CD8-positive, alpha-beta memory T cell (primary cell): ENCODE data around the gene RFTN1. TPM values are rescaled to one million over a fixed set of nuclear protein-coding genes. Genes with fewer than 3 reads are reported as not detected.
"Not testable (repeated sequence)": the region's sequence is repeated elsewhere in the genome, so short reads cannot be mapped to it uniquely, and the experiment has no call there.

Experiments used
- CTCF ChIA-PET: fragments of 350-600 bp; sonication (Branson Sonifier 250); formaldehyde crosslinking; loops from one replicate; lab custom pipeline; 2021; ENCODE audit warnings: antibody characterized with exemption; lab: Charles Lee
- POLR2A ChIA-PET: fragments of 350-600 bp; sonication (Branson Sonifier 250); formaldehyde crosslinking; loops from one replicate; lab custom pipeline; 2021; ENCODE audit warnings: antibody characterized with exemption; lab: Charles Lee
- DNase-seq, 5 donors: peaks; one replicate each; pipeline versions ENCODE4 v3.0.0 to v3.0.0-alpha.2; 2020 to 2022; ENCODE audit warnings: mixed read lengths in 1 of 5
- H3K27ac ChIP-seq: one replicate; pipeline ENCODE4 v1.7.0; 2013; ENCODE audit warnings: low read depth, mild to moderate bottlenecking, low read length, moderate library complexity
- H3K27me3 ChIP-seq: 2 replicates; pipeline ENCODE4 v1.7.0; 2013; ENCODE audit warnings: low read length, mild to moderate bottlenecking; ENCODE audit not compliant: insufficient read depth, poor library complexity, severe bottlenecking
- H3K36me3 ChIP-seq: 2 replicates; pipeline ENCODE4 v1.7.0; 2013; ENCODE audit warnings: mild to moderate bottlenecking, low read length, moderate library complexity; ENCODE audit not compliant: insufficient read depth
- H3K4me1 ChIP-seq: 2 replicates; pipeline ENCODE4 v1.7.0; 2013; ENCODE audit warnings: mild to moderate bottlenecking, low read length, moderate library complexity; ENCODE audit not compliant: insufficient read depth
- H3K4me3 ChIP-seq: 2 replicates; pipeline ENCODE4 v1.7.0; 2013; ENCODE audit warnings: mild to moderate bottlenecking, low read length
- H3K9me3 ChIP-seq: 2 replicates; pipeline ENCODE4 v1.7.0; 2013; ENCODE audit warnings: mild to moderate bottlenecking, low read length
- H3K27ac Mint-ChIP-seq, 8 donors: one replicate each; pipeline ENCODE4 v1.8.0; 2020 to 2021; ENCODE audit warnings: mixed read lengths in 8 of 8, mild to moderate bottlenecking in 6 of 8, inconsistent platforms in 3 of 8, moderate library complexity in 3 of 8
- H3K27me3 Mint-ChIP-seq, 2 donors: one replicate each; pipeline ENCODE4 v1.8.0; 2020 to 2021; ENCODE audit warnings: mixed read lengths in 2 of 2, mild to moderate bottlenecking in 1 of 2, moderate library complexity in 1 of 2
- H3K36me3 Mint-ChIP-seq, 3 donors: one replicate each; pipeline ENCODE4 v1.8.0; 2020 to 2021; ENCODE audit warnings: mixed read lengths in 3 of 3, inconsistent platforms in 1 of 3, mild to moderate bottlenecking in 1 of 3
- H3K4me1 Mint-ChIP-seq, 3 donors: one replicate each; pipeline ENCODE4 v1.8.0; 2020 to 2021; ENCODE audit warnings: mixed read lengths in 3 of 3, inconsistent platforms in 1 of 3, mild to moderate bottlenecking in 1 of 3
- H3K4me3 Mint-ChIP-seq, 7 donors: one replicate each; pipeline ENCODE4 v1.8.0; 2020 to 2021; ENCODE audit warnings: mixed read lengths in 7 of 7, mild to moderate bottlenecking in 6 of 7, moderate library complexity in 4 of 7, inconsistent platforms in 2 of 7
- H3K9me3 Mint-ChIP-seq, 5 donors: one replicate each; pipeline ENCODE4 v1.8.0; 2020 to 2022; ENCODE audit warnings: mixed read lengths in 5 of 5, mild to moderate bottlenecking in 3 of 5, moderate library complexity in 2 of 5, inconsistent platforms in 1 of 5
- polyA plus RNA-seq: library from polyadenylated mRNA; unstranded; fragments of 300-500 nt; fragmentation: Illumina TruSeq; gene quantifications from one replicate; pipeline ENCODE4 v1.2.3, GENCODE V29; 2021
- total RNA-seq, 2 experiments: library from RNA; stranded (reverse); gene quantifications; one replicate each; pipeline ENCODE4 v1.2.3, GENCODE V29; 2021

The RFTN1 gene
- total and polyA plus RNA-seq, 3 experiments from 2014 or later = 87.4 to 126 (median 125) TPM

DNA sequence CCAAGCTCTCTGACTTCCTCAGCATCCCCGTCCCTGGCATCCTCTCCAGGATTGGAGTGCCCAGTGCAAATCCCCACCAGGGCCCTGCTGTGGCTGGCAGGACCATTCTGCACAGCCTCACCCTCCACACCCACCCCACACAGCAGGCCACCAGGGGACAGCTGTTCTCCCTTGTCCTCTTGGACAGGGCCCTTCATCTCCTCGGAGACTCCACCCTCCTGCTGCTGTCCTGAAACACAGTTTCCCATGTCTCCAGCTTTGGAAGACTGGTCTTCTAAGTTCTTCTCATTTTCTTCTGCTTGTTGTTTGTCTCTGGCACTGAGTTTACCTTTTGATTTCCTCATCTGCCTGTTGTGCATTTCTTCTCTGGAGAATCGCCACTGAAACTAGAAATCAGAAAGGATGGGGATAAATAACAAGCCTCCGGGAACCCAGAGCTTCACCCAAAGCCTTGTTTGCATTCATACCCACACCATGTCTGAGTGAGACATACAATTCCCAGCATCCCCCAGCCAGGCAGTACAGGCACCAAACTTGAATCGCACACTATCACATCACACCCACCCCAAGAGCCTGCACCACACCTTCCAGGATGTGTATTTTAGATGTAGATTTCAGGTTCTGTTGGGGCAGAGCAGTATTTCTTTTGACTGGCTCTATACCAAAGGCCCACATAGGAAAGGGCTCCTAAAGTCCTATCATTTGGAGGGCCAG, 196.5 kb downstream of the RFTN1 start:
- POLR2A ChIA-PET = interaction anchor here (0.5 to 3.7 kb wide), 7 partner anchors 12 to 208 kb away, joined by 3 to 17 read pairs (median 4); no protein-coding TSS in a partner anchor
- CTCF ChIA-PET = interaction anchor here (0.6 to 16.0 kb wide), 5 partner anchors 14 to 210 kb away, joined by 3 to 286 read pairs (median 57); partner anchors contain the start of genes DPH3 and OXNAD1
- Histone ChIP-seq H3K36me3 (peaks cover 62% of the 10 kb centered on the region), H3K9me3 (no peaks in the 10 kb centered on the region), H3K27me3 (no peaks in the 10 kb centered on the region), H3K4me1 (peaks cover 84% of the 10 kb centered on the region), H3K27ac (no peak overlapping the region), H3K4me3 (no peak overlapping the region)
- H3K4me1 Mint-ChIP-seq = peaks cover 82 to 93% (median 89%) of the 10 kb centered on the region in 3 donors
- H3K27me3 Mint-ChIP-seq = peaks cover 0 to 7% of the 10 kb centered on the region in 2 donors
- peaks cover 17 to 94% (median 24%) of the 10 kb centered on the region in 3 donors for H3K36me3 Mint-ChIP-seq
- H3K4me3 Mint-ChIP-seq = peak overlapping the region; percentile 12 to 69 (median 35)
- H3K9me3 Mint-ChIP-seq = no peaks in the 10 kb centered on the region
- no peak for DNase-seq
- peak overlapping the region; percentile 62 to 92 (median 84) for H3K27ac Mint-ChIP-seq

DNA sequence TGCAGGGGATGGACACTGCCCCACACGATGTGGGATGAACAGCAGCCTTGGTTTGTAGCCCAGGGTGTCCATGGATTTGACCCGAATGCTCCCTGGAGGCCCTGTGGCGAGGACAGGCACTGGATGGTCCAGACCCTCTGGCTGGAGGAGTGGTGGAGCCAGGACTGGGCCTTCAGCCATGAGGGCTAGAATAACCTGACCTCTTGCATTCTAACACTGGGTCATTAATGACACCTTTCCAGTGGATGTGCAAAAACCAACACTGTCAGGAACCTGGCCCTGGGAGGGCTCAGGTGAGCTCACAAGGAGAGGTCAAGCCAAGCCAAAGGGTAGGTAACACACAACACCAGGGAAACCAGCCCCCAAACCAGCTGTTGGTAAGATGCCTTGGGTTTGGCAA, 197.1 kb downstream of the RFTN1 start:
- H3K27ac Mint-ChIP-seq = peak overlapping the region; percentile 48 to 92 (median 88)
- DNase-seq = no peak
- Histone ChIP-seq H3K9me3 (no peaks in the 10 kb centered on the region), H3K4me1 (peaks cover 90% of the 10 kb centered on the region), H3K27me3 (no peaks in the 10 kb centered on the region), H3K27ac (no peak overlapping the region), H3K4me3 (no peak overlapping the region), H3K36me3 (peaks cover 56% of the 10 kb centered on the region)
- POLR2A ChIA-PET = interaction anchor here (0.7 to 0.8 kb wide), 3 partner anchors 12 to 31 kb away, joined by 3 to 4 read pairs (median 4); no protein-coding TSS in a partner anchor
- H3K36me3 Mint-ChIP-seq = peaks cover 21 to 93% (median 26%) of the 10 kb centered on the region in 3 donors
- no peaks in the 10 kb centered on the region for H3K9me3 Mint-ChIP-seq
- peaks cover 0 to 5% of the 10 kb centered on the region in 2 donors for H3K27me3 Mint-ChIP-seq
- peaks cover 88 to 95% (median 94%) of the 10 kb centered on the region in 3 donors for H3K4me1 Mint-ChIP-seq
- H3K4me3 Mint-ChIP-seq = peak overlapping the region in 3 of 7 donors; percentile 62 to 70 (median 65)
- CTCF ChIA-PET = interaction anchor here (1.7 to 16.0 kb wide), 4 partner anchors 14 to 48 kb away, joined by 4 to 286 read pairs (median 82); partner anchors contain the start of genes DPH3 and OXNAD1

DNA sequence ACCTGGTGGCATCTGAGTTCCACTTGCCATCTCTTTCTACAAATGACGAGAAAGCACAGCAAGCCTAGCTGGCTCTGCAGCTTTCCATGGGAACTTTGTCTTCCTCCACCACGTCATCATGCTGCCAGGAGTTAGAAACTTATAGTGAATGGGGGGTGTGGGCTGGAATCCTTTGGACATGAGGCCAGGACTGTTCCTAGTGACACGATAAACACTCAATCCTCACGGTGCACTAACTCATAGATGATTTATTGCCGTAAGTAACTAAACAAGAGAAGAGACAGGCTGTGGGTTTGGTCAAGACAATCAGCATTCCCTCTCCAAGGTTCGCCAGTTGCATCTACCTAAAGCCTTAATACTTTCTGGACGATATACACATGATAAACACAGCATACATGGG, 197.9 kb downstream of the RFTN1 start:
- H3K36me3 Mint-ChIP-seq = peaks cover 16 to 86% (median 22%) of the 10 kb centered on the region in 3 donors
- Histone ChIP-seq H3K4me1 (peaks cover 96% of the 10 kb centered on the region), H3K9me3 (no peaks in the 10 kb centered on the region), H3K27me3 (no peaks in the 10 kb centered on the region), H3K27ac (no peak overlapping the region), H3K36me3 (peaks cover 48% of the 10 kb centered on the region), H3K4me3 (no peak overlapping the region)
- peak overlapping the region; percentile 2 to 73 (median 62) for H3K4me3 Mint-ChIP-seq
- H3K27me3 Mint-ChIP-seq = peaks cover 0 to 5% of the 10 kb centered on the region in 2 donors
- peak overlapping the region; percentile 58 to 92 (median 88) for H3K27ac Mint-ChIP-seq
- peaks cover 85 to 94% (median 94%) of the 10 kb centered on the region in 3 donors for H3K4me1 Mint-ChIP-seq
- DNase-seq = no peak
- ChIA-PET CTCF (interaction anchor here (7.2 to 16.0 kb wide), 3 partner anchors 13 to 48 kb away, joined by 57 to 286 read pairs (median 108); partner anchors contain the start of genes DPH3 and OXNAD1), POLR2A (interaction anchor here (2.5 kb wide), 1 partner anchor 15 kb away, joined by 12 read pairs; no protein-coding TSS in a partner anchor)
- H3K9me3 Mint-ChIP-seq = no peaks in the 10 kb centered on the region

DNA sequence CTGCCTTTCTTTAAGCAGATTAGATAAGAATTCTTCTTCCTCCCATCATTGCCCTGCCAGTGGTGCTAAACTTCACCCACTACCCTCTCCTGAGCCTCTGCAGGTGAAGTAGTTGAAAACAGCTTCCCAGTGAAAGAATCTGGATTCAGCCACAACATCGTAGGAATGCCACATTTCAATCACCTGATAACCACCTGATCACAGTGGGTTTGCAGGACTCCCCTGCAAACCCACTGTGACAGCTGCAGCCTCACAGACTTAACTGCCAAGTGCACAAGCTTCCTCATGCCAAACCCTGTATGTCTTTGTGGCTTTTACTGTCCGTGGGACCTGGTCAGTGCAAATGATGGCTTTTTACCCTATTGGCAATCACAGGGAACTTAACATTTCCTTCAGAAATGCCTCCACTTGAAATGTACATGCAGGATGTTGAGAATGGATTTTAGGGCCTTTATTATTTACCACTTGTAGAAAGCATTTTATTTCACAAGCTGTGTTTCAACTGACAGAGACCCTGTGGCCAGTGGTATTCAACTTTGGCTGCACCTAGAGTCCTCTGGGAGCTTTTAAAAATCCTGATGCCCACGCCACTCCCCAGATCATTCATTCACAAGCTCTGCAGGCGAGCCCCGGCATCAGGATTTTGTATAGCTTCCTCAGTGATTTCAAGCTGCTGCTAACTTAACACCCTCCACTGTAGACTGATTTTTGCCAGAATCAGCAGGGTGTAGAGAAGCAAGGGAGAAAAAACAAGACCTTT, 199.4 kb downstream of the RFTN1 start:
- Histone ChIP-seq H3K27me3 (no peaks in the 10 kb centered on the region), H3K9me3 (no peaks in the 10 kb centered on the region), H3K4me3 (peak overlapping the region; percentile 20), H3K36me3 (peaks cover 35% of the 10 kb centered on the region), H3K4me1 (peaks cover 99% of the 10 kb centered on the region), H3K27ac (no peak overlapping the region)
- Mint-ChIP-seq H3K4me3 (peak overlapping the region in 6 of 7 donors; percentile 46 to 84 (median 58)), H3K4me1 (peaks cover 84 to 96% (median 95%) of the 10 kb centered on the region in 3 donors), H3K36me3 (peaks cover 13 to 82% (median 17%) of the 10 kb centered on the region in 3 donors), H3K9me3 (no peaks in the 10 kb centered on the region), H3K27ac (peak overlapping the region; percentile 52 to 91 (median 83)), H3K27me3 (peaks cover 0 to 5% of the 10 kb centered on the region in 2 donors)
- ChIA-PET POLR2A (interaction anchor here (0.5 to 2.5 kb wide), 7 partner anchors 9 to 28 kb away, joined by 3 to 12 read pairs (median 3); no protein-coding TSS in a partner anchor), CTCF (interaction anchor here (1.2 to 16.0 kb wide), 8 partner anchors 7 to 202 kb away, joined by 3 to 286 read pairs (median 8); partner anchors contain the start of genes DPH3 and OXNAD1)
- no peak for DNase-seq

DNA sequence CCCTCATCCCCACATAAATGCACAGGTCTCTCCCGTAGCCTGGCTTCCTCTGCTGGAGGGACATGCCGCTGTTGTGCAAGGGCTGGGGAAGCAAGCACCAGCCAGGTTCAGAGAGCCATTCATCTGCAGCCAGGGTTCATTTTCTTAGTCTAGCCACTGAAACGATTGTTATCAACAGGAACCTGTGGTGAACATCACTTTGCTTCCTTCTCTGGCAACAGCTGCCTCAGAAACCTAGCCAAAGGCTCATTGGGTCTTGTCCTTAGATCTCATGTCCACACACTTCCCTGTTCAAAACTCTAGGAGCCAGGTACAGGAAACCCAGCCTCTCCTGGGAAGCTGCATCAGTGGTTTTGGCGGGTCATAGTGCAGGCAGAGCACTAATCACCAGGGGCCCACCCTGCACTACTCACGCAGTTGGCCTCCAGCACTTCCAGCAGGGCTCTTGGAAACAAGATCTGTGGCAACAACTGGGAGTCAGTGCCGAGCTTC, 201.5 kb downstream of the RFTN1 start:
- H3K4me1 ChIP-seq = peaks cover 96% of the 10 kb centered on the region
- peaks cover 84 to 96% (median 95%) of the 10 kb centered on the region in 3 donors for H3K4me1 Mint-ChIP-seq

DNA sequence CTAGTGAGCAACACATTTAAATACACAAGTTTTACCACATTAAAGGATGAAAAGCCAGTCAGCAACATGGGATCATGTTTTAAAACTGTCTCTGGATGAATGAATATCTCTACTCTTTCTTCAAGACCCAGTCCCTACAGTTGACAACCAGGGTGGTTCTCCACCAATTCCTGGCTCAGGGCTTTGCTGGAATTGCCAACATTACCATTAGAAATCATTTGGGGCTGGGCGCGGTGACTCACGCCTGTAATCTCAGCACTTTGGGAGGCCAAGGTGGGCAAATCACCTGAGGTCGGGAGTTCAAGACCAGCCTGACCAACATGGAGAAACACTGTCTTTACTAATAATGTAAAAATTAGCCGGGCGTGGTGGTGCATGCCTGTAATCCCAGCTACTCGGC, 203.0 kb downstream of the RFTN1 start:
- H3K36me3 ChIP-seq = peaks cover 36% of the 10 kb centered on the region
- H3K4me1 Mint-ChIP-seq = peaks cover 84 to 96% (median 95%) of the 10 kb centered on the region in 3 donors

More for the DNA sequence above, 201.5 kb downstream of the RFTN1 start:
- Histone ChIP-seq H3K27ac (no peak overlapping the region), H3K9me3 (no peaks in the 10 kb centered on the region), H3K4me3 (peak overlapping the region; percentile 40), H3K27me3 (no peaks in the 10 kb centered on the region), H3K36me3 (peaks cover 35% of the 10 kb centered on the region)
- Mint-ChIP-seq H3K27me3 (peaks cover 0 to 5% of the 10 kb centered on the region in 2 donors), H3K9me3 (no peaks in the 10 kb centered on the region), H3K27ac (peak overlapping the region; percentile 66 to 98 (median 92)), H3K36me3 (peaks cover 20 to 76% (median 24%) of the 10 kb centered on the region in 3 donors), H3K4me3 (peak overlapping the region; percentile 12 to 91 (median 81))
- peak; percentile 33 to 79 (median 73) for DNase-seq
- ChIA-PET POLR2A (interaction anchor here (1.0 to 2.4 kb wide), 3 partner anchors 11 to 22 kb away, joined by 3 to 10 read pairs (median 4); no protein-coding TSS in a partner anchor), CTCF (interaction anchor here (0.7 to 16.0 kb wide), 8 partner anchors 9 to 239 kb away, joined by 3 to 286 read pairs (median 4); no protein-coding TSS in a partner anchor)

More for the DNA sequence above, 203.0 kb downstream of the RFTN1 start:
- H3K9me3 ChIP-seq, DNase-seq, H3K4me3 ChIP-seq, H3K27ac ChIP-seq, H3K27me3 Mint-ChIP-seq, H3K9me3 Mint-ChIP-seq, H3K27me3 ChIP-seq: not testable (repeated sequence)
- peaks cover 96% of the 10 kb centered on the region for H3K4me1 ChIP-seq
- Mint-ChIP-seq H3K36me3 (peaks cover 18 to 76% (median 27%) of the 10 kb centered on the region in 3 donors), H3K4me3 (peak overlapping the region in 5 of 7 donors; percentile 8 to 82 (median 38)), H3K27ac (peak overlapping the region; percentile 40 to 98 (median 95))
- CTCF ChIA-PET = interaction anchor here (7.2 to 16.0 kb wide), 2 partner anchors 8 to 18 kb away, joined by 57 to 286 read pairs; no protein-coding TSS in a partner anchor
- POLR2A ChIA-PET = interaction anchor here (0.7 to 2.4 kb wide), 3 partner anchors 9 to 210 kb away, joined by 10 to 13 read pairs (median 10); no protein-coding TSS in a partner anchor
